Eye (tissue), 1 donor: ENCODE data around the gene AMOTL2.

ENCODE experiments used
- DNase-seq: peaks from one replicate; pipeline ENCODE4 v3.0.0-alpha.2; 2015

Gene AMOTL2

GRCh38 chr3:134378384-134378783, 4.1 kb upstream of the AMOTL2 start:
- no peak for DNase-seq

GRCh38 chr3:134377896-134378295, 3.6 kb upstream of the AMOTL2 start:
- DNase-seq, result no peak

- DNase-seq, result no peak
Observed at GRCh38 chr3:134376786-134377426, 2.7 kb upstream of the AMOTL2 start.

GRCh38 chr3:134376385-134376765, 2.1 kb upstream of the AMOTL2 start:
- DNase-seq, result no peak

GRCh38 chr3:134375582-134376384, 1.5 kb upstream of the AMOTL2 start:
- DNase-seq, result no peak

GRCh38 chr3:134374791-134375581, 739 bp upstream of the AMOTL2 start:
- no peak for DNase-seq

- peak; percentile 97 for DNase-seq
Observed at GRCh38 chr3:134373271-134374104, 759 bp downstream of the AMOTL2 start.

GRCh38 chr3:134372396-134373270, 1.6 kb downstream of the AMOTL2 start:
- DNase-seq, result no peak

- no peak for DNase-seq
Observed at GRCh38 chr3:134371542-134372324, 2.5 kb downstream of the AMOTL2 start.

- DNase-seq, result no peak
Observed at GRCh38 chr3:134370611-134371531, 3.4 kb downstream of the AMOTL2 start.

- no peak for DNase-seq
Observed at GRCh38 chr3:134369861-134370596, 4.2 kb downstream of the AMOTL2 start.

GRCh38 chr3:134369231-134369741, 5.0 kb downstream of the AMOTL2 start:
- no peak for DNase-seq

GRCh38 chr3:134368751-134369105, 5.5 kb downstream of the AMOTL2 start:
- no peak for DNase-seq

- no peak for DNase-seq
Observed at GRCh38 chr3:134367869-134368750, 6.1 kb downstream of the AMOTL2 start.

- no peak for DNase-seq
Observed at GRCh38 chr3:134366928-134367811, 7.1 kb downstream of the AMOTL2 start.

GRCh38 chr3:134366221-134366927, 7.9 kb downstream of the AMOTL2 start:
- DNase-seq, result no peak
